ENCODE measurements around the gene TSNAXIP1. TPM values are rescaled to one million over a fixed set of nuclear protein-coding genes. Genes with fewer than 3 reads are reported as not detected.

Gene TSNAXIP1
- total and polyA plus RNA-seq, 8 donors = 0.25 to 11.1 (median 1.0) TPM

DNA sequence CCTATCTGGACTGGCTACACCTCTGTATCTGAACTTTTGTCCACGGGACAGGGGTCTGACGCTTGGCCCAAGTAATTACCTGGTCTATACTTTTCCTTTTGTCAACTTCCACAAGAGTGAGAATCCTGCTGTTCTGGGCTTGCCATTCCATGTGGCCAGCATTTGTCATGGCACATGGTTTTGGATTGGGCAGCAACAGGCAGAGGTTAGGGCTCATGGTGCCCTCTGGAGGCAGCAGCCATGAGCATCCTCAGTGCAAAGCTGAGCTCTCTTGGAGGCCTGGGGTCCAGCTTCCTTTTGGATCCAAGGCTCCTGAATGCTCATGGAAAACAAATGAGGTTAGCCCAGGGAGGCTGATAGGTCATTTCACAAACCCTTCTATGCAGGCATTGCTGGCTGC is 58.6 kb downstream of the TSNAXIP1 start:
- intact Hi-C loops (cut with DNase I) = no loop called here
- peaks cover 0 to 6% (median 2%) of the 10 kb centered on the region in 3 donors for H3K36me3 ChIP-seq
- ATAC-seq = peak in 1 of 4 donors; percentile 23
- no peaks in the 10 kb centered on the region for H3K9me3 ChIP-seq
- peak in 1 of 6 donors; percentile 40 for DNase-seq
- H3K27ac ChIP-seq = no peak overlapping the region
- no peaks in the 10 kb centered on the region for H3K27me3 ChIP-seq
- 94% methylated on average over 2 of the region's 2 CpGs for WGBS, 2 donors
- no peak overlapping the region for H3K4me3 ChIP-seq
- TF ChIP-seq, protein P1, sequence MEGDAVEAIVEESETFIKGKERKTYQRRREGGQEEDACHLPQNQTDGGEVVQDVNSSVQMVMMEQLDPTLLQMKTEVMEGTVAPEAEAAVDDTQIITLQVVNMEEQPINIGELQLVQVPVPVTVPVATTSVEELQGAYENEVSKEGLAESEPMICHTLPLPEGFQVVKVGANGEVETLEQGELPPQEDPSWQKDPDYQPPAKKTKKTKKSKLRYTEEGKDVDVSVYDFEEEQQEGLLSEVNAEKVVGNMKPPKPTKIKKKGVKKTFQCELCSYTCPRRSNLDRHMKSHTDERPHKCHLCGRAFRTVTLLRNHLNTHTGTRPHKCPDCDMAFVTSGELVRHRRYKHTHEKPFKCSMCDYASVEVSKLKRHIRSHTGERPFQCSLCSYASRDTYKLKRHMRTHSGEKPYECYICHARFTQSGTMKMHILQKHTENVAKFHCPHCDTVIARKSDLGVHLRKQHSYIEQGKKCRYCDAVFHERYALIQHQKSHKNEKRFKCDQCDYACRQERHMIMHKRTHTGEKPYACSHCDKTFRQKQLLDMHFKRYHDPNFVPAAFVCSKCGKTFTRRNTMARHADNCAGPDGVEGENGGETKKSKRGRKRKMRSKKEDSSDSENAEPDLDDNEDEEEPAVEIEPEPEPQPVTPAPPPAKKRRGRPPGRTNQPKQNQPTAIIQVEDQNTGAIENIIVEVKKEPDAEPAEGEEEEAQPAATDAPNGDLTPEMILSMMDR (IDR thresholded peaks at IDR 0.05) = no peak
- no peak for FAIRE-seq
- H3K4me1 ChIP-seq = peaks cover 8 to 18% (median 13%) of the 10 kb centered on the region in 3 donors

DNA sequence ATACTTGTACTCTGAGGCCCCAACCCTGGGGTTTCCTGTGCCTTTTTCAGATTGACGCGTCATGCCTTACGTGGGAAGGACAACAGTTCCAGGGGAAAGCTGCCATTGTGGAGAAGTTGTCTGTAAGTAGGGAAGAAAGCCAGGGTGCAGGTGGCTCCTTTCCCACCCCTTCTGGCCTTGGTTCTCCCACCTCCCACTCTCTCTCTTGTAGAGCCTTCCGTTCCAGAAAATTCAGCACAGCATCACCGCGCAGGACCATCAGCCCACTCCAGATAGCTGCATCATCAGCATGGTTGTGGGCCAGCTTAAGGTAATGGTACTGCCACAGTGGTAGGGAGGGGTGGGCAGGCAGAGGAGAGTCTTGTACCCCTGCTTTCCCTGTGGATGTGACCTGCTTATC is 61.6 kb downstream of the TSNAXIP1 start:
- no peaks in the 10 kb centered on the region for H3K27me3 ChIP-seq
- WGBS, 2 donors = 34 to 37% methylated on average over 6 of the region's 6 CpGs
- FAIRE-seq (no peak), ATAC-seq (peak; percentile 76 to 79 (median 76)), DNase-seq (peak; percentile 77 to 94 (median 90))
- peaks cover 8 to 23% (median 18%) of the 10 kb centered on the region in 3 donors for H3K4me1 ChIP-seq
- H3K27ac ChIP-seq = peak overlapping the region; percentile 50 to 88 (median 84)
- intact Hi-C loops (cut with DNase I) = no loop called here
- peaks cover 0 to 6% (median 2%) of the 10 kb centered on the region in 3 donors for H3K36me3 ChIP-seq
- TF ChIP-seq, protein P1 (IDR thresholded peaks at IDR 0.05) = no peak
- no peak overlapping the region for H3K4me3 ChIP-seq
- H3K9me3 ChIP-seq = no peaks in the 10 kb centered on the region

DNA sequence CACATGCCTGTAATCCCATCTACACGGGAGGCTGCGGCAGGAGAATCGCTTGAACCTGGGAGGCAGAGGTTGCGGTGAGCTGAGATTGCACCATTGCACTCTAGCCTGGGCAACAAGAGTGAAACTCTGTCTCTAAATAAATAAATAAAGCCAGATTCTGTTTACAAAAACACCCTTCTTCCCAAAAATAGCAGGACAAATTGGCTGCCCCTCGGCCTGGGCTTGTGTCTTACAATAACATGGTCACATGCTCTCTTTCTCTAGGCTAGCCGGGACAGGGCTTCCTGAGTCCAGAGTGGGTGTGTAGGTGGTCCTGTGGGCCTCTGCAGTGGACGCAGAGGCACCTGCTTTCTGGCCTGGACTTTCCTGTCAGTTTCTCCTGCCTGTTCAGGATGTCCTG is 63.0 kb downstream of the TSNAXIP1 start:
- no peak for ATAC-seq
- peak overlapping the region in 2 of 4 donors; percentile 87 to 88 for H3K27ac ChIP-seq
- peaks cover 0 to 6% (median 2%) of the 10 kb centered on the region in 3 donors for H3K36me3 ChIP-seq
- 81 to 84% methylated on average over 7 of the region's 7 CpGs for WGBS, 2 donors
- no peaks in the 10 kb centered on the region for H3K9me3 ChIP-seq
- intact Hi-C loops (cut with DNase I) = no loop called here
- no peaks in the 10 kb centered on the region for H3K27me3 ChIP-seq
- H3K4me3 ChIP-seq = no peak overlapping the region
- H3K4me1 ChIP-seq = peaks cover 16 to 33% (median 18%) of the 10 kb centered on the region in 3 donors
- DNase-seq = no peak
- TF ChIP-seq, protein P1 (IDR thresholded peaks at IDR 0.05) = no peak
- FAIRE-seq = no peak

DNA sequence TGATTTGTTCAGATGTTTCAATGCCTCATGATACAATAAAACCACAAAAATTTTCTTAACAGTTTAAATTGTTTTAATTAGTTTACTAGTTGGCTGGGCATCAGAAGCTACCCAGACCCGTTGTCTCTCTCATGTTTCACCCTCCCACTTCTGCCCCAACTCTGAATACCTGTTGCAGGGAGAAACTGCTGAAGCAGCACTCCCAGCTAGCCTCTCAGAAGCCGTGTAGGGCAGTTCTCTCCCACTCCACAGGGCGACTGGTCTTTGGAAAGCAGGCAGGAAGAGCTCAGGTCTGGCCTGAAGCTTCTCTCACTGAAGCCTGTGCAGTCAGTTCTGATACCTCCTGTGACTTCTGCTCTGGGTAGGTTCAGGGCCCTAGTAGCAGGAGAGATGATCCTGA is 64.6 kb downstream of the TSNAXIP1 start:
- Histone ChIP-seq H3K9me3 (no peaks in the 10 kb centered on the region), H3K4me3 (no peak overlapping the region), H3K27me3 (no peaks in the 10 kb centered on the region), H3K36me3 (peaks cover 0 to 2% (median 0%) of the 10 kb centered on the region in 3 donors), H3K27ac (no peak overlapping the region), H3K4me1 (peaks cover 16 to 39% (median 18%) of the 10 kb centered on the region in 3 donors)
- no peak for ATAC-seq
- TF ChIP-seq, protein P1 (IDR thresholded peaks at IDR 0.05) = no peak
- WGBS, 2 donors = 73% methylated on average over 3 of the region's 3 CpGs
- no peak for FAIRE-seq
- no peak for DNase-seq
- intact Hi-C loops (cut with DNase I) = no loop called here

DNA sequence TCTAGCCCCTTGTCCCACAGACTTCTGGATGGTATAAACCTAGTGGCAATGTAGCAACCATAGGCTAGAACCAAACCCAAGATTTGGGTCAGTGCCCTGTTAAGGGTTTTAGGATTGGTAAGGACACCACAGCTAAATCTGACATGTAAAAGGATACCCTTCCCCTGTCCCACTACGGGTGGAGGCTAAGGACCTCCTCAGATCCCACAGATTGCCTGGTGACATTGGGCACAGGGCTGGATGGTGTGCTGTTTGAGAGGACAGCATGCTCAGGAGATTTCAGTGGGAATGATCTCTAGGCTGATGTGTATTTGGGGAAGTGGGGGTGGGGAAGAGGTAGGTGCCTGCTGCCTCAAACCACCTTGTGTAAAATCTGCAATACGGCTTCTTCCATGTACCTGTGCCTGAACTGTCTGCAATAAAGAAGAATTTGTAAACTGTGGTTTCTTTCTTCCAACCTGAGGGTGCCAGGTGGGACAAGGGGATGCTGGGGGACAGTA is 65.5 kb downstream of the TSNAXIP1 start:
- TF ChIP-seq, protein P1 (IDR thresholded peaks at IDR 0.05) = no peak
- no peaks in the 10 kb centered on the region for H3K9me3 ChIP-seq
- no peaks in the 10 kb centered on the region for H3K27me3 ChIP-seq
- FAIRE-seq = no peak
- H3K36me3 ChIP-seq = peaks cover 0 to 9% (median 6%) of the 10 kb centered on the region in 3 donors
- ATAC-seq = no peak
- H3K4me3 ChIP-seq = peak overlapping the region in 3 of 4 donors; percentile 79 to 95 (median 91)
- H3K4me1 ChIP-seq = peaks cover 16 to 39% (median 18%) of the 10 kb centered on the region in 3 donors
- peak overlapping the region; percentile 49 to 87 (median 76) for H3K27ac ChIP-seq
- no peak for DNase-seq
- intact Hi-C loops (cut with DNase I) = no loop called here
- 60 to 65% methylated on average over 2 of the region's 2 CpGs for WGBS, 2 donors
